Skeletal muscle satellite cell (primary cell): ENCODE measurements around the gene KCNN3.

Source experiments
- H3K27me3 ChIP-seq: 2 replicates; pipeline ENCODE4 v1.7.0; 2013; ENCODE audit warnings: low read length; ENCODE audit not compliant: control insufficient read depth, insufficient read depth
- H3K36me3 ChIP-seq: 2 replicates; pipeline ENCODE4 v1.7.0; 2013; ENCODE audit warnings: mild to moderate bottlenecking, control low read depth, low read length; ENCODE audit not compliant: insufficient read depth
- H3K4me1 ChIP-seq: 2 replicates; pipeline ENCODE4 v1.7.0; 2013; ENCODE audit warnings: low read length; ENCODE audit not compliant: control insufficient read depth, insufficient read depth
- H3K4me2 ChIP-seq: 2 replicates; pipeline ENCODE4 v1.7.0; 2013; ENCODE audit warnings: mild to moderate bottlenecking, low read length
- H3K4me3 ChIP-seq: 2 replicates; pipeline ENCODE4 v1.7.0; 2013; ENCODE audit warnings: low read length
- H3K9ac ChIP-seq: 2 replicates; pipeline ENCODE4 v1.7.0; 2013; ENCODE audit warnings: mild to moderate bottlenecking, low read depth, low read length, moderate library complexity
- H3K9me3 ChIP-seq: replicated peaks from 2 replicates; pipeline ENCODE4 v1.7.0; 2013; ENCODE audit warnings: mild to moderate bottlenecking, control low read depth, low read length

The KCNN3 gene

DNA sequence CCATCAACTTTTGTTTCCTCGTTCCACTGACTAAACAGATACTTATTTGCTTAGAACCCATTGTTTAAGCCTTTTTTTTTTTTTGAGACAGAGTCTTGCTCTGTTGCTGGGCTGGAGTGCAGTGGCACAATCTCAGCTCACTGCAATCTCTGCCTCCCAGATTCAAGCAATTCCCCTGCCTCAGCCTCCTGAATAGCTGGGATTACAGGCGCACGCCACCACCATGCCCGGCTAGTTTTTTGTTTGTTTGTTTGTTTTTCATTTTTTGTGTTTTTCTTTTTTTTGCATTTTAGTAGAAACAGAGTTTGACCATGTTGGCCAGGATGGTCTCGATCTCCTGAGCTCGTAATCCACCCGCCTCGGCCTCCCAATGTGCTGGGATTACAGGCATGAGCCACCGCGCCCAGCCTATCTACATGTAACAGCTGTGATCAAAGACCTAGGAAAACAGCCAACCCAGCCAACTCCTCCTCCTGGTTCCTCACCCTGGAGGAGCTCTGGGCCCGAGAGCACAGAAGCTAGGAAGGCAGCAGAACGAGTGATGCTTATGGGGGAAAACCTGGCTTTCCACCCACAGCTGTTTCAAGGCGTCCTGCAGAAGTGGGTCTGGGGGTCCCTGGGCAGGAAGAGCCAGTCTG is 32.9 kb downstream of the KCNN3 start:
- Histone ChIP-seq H3K9ac (no peak overlapping the region), H3K4me3 (no peak overlapping the region), H3K9me3 (no peaks in the 10 kb centered on the region), H3K36me3 (no peaks in the 10 kb centered on the region), H3K4me1 (peaks cover 13% of the 10 kb centered on the region), H3K4me2 (no peak overlapping the region), H3K27me3 (peaks cover 55% of the 10 kb centered on the region)

DNA sequence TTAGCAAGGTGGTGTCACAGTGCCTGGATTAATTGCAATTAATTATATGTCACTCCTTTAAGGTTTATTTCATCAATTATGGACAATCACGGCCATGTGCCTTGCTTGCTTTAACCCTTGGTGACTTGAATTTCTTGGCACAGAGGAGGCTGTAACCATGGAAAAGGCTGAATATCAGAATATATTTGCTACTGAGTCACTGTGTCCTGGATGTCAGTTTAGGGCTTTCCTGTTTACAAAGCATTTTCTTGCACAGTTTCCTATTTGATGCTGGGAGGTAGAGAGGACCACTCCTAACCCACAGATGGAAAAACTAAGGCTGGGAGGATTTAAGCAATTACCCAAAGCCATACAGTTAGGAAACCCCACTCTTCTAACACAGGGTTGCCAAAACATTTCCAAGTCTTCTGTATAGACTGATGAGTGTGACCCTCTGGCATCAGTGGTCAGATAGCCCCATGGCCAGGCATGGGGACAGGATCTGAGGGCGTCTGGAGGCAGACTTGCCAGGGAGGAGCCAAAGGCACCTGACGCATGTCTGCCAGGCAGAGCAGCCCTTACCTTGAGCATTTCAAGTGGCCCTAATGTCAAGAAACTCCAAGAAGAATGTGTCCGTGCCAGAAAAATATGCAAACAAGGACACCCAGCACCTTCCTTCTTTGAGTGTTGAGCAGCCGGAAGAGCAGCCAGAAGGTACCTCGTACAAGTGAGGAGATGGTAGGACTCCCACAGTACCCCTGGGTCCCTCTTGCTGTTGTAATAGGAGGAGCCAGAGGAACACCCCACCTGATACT is 34.4 kb downstream of the KCNN3 start:
- H3K4me2 ChIP-seq, result no peak overlapping the region
- H3K4me3 ChIP-seq, result no peak overlapping the region
- H3K9me3 ChIP-seq, result no peaks in the 10 kb centered on the region
- H3K9ac ChIP-seq, result no peak overlapping the region
- H3K4me1 ChIP-seq, result peaks cover 11% of the 10 kb centered on the region
- H3K36me3 ChIP-seq, result no peaks in the 10 kb centered on the region
- H3K27me3 ChIP-seq, result peaks cover 68% of the 10 kb centered on the region

GRCh38 chr1:154833841-154834240 is 36.2 kb downstream of the KCNN3 start:
- H3K9ac ChIP-seq, result no peak overlapping the region
- H3K9me3 ChIP-seq, result no peaks in the 10 kb centered on the region
- no peak overlapping the region for H3K4me2 ChIP-seq
- peaks cover 81% of the 10 kb centered on the region for H3K27me3 ChIP-seq
- H3K4me3 ChIP-seq, result no peak overlapping the region
- no peaks in the 10 kb centered on the region for H3K36me3 ChIP-seq
- no peaks in the 10 kb centered on the region for H3K4me1 ChIP-seq

- H3K4me1 ChIP-seq, result no peaks in the 10 kb centered on the region
- no peaks in the 10 kb centered on the region for H3K9me3 ChIP-seq
- no peak overlapping the region for H3K9ac ChIP-seq
- H3K4me3 ChIP-seq, result no peak overlapping the region
- H3K4me2 ChIP-seq, result no peak overlapping the region
- no peaks in the 10 kb centered on the region for H3K36me3 ChIP-seq
- peaks cover 81% of the 10 kb centered on the region for H3K27me3 ChIP-seq
Measured at GRCh38 chr1:154833209-154833608, 36.9 kb downstream of the KCNN3 start.

GRCh38 chr1:154832384-154832783 is 37.7 kb downstream of the KCNN3 start:
- Histone ChIP-seq H3K9me3 (no peaks in the 10 kb centered on the region), H3K9ac (no peak overlapping the region), H3K27me3 (peaks cover 79% of the 10 kb centered on the region), H3K36me3 (no peaks in the 10 kb centered on the region), H3K4me2 (no peak overlapping the region), H3K4me3 (no peak overlapping the region), H3K4me1 (no peaks in the 10 kb centered on the region)

GRCh38 chr1:154831462-154831861 is 38.6 kb downstream of the KCNN3 start:
- no peaks in the 10 kb centered on the region for H3K4me1 ChIP-seq
- H3K9me3 ChIP-seq, result no peaks in the 10 kb centered on the region
- peaks cover 74% of the 10 kb centered on the region for H3K27me3 ChIP-seq
- H3K36me3 ChIP-seq, result no peaks in the 10 kb centered on the region
- no peak overlapping the region for H3K9ac ChIP-seq
- H3K4me3 ChIP-seq, result no peak overlapping the region
- H3K4me2 ChIP-seq, result no peak overlapping the region

GRCh38 chr1:154829062-154829461 is 41.0 kb downstream of the KCNN3 start:
- Histone ChIP-seq H3K36me3 (no peaks in the 10 kb centered on the region), H3K4me2 (no peak overlapping the region), H3K9ac (no peak overlapping the region), H3K9me3 (no peaks in the 10 kb centered on the region), H3K4me3 (no peak overlapping the region), H3K4me1 (no peaks in the 10 kb centered on the region), H3K27me3 (peaks cover 61% of the 10 kb centered on the region)

DNA sequence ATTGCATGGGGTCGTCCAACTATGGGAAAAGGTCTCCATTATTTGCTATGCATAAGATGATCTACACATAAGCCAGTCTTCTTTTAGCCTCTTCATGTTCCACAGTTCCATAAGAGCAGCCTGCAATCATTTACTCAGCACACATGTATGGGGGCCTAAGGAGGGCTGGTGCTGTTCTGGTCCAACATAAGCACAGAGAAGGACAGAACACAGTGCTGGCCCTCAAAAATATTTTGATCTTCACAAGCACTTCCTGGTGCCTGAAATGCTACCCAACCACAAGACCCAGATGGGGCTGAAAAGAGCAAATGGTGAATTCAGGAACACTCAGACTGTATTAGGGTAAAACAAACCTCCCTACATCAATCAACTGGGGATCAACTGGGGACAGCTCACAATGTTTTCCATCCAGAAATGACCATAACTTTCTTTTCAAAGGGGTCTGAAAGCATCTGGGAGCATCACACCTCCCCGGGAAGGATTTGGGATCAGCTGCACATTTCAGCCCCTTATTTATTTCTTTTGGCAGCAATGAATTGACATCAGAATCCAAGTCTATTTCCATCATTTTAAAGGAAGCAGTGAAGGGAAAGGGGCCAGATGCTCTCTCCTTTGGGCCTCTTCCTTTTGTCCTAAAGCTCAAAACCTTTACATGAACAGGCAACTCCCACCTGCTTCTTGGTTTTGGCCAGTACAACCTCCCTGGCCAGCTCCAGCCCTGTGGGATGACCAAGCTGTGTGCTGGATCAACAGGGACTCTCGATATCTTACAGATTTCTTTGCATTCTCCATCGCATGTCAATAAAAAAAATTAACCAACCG is 45.7 kb downstream of the KCNN3 start:
- H3K36me3 ChIP-seq, result no peaks in the 10 kb centered on the region
- no peak overlapping the region for H3K4me3 ChIP-seq
- no peak overlapping the region for H3K9ac ChIP-seq
- H3K9me3 ChIP-seq, result no peaks in the 10 kb centered on the region
- H3K27me3 ChIP-seq, result peaks cover 52% of the 10 kb centered on the region
- H3K4me2 ChIP-seq, result no peak overlapping the region
- H3K4me1 ChIP-seq, result no peaks in the 10 kb centered on the region

DNA sequence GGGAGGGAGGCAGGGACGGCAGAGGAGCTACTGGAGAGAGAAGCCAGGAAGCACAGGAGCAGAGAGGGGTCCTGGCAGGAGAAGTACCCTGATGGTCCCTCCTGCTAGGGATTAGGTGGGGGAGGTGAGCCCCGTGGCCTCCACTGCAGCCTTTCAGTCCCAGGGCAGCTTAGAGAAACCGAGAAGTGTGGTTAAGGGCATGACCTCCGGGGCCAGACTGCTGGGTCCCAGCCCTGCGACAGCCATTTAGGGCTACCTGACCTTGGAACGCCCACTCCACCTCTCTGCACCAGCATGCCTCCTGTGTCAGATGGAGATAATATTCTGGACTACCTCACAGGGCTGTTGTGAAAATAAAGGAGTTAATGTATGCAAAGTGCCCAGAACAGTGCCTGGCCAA is 47.4 kb downstream of the KCNN3 start:
- H3K4me3 ChIP-seq, result no peak overlapping the region
- no peak overlapping the region for H3K4me2 ChIP-seq
- H3K9ac ChIP-seq, result no peak overlapping the region
- no peaks in the 10 kb centered on the region for H3K4me1 ChIP-seq
- no peaks in the 10 kb centered on the region for H3K9me3 ChIP-seq
- H3K36me3 ChIP-seq, result no peaks in the 10 kb centered on the region
- peaks cover 39% of the 10 kb centered on the region for H3K27me3 ChIP-seq

GRCh38 chr1:154822233-154822632 is 47.8 kb downstream of the KCNN3 start:
- H3K4me3 ChIP-seq, result no peak overlapping the region
- no peak overlapping the region for H3K4me2 ChIP-seq
- no peaks in the 10 kb centered on the region for H3K36me3 ChIP-seq
- H3K9ac ChIP-seq, result no peak overlapping the region
- no peaks in the 10 kb centered on the region for H3K9me3 ChIP-seq
- H3K27me3 ChIP-seq, result peaks cover 39% of the 10 kb centered on the region
- H3K4me1 ChIP-seq, result no peaks in the 10 kb centered on the region

- Histone ChIP-seq H3K36me3 (no peaks in the 10 kb centered on the region), H3K9ac (no peak overlapping the region), H3K9me3 (no peaks in the 10 kb centered on the region), H3K27me3 (peaks cover 50% of the 10 kb centered on the region), H3K4me1 (no peaks in the 10 kb centered on the region), H3K4me2 (no peak overlapping the region), H3K4me3 (no peak overlapping the region)
Measured at GRCh38 chr1:154821083-154821482, 49.0 kb downstream of the KCNN3 start.
